HCT116 (cell line): ENCODE data around the gene SCN8A. TPM values are rescaled to one million over a fixed set of nuclear protein-coding genes. Genes with fewer than 3 reads are reported as not detected.

Experiments used
- ATAC-seq: fragments of 200-7000 bp; cut with Tn5 transposase; 2 replicates; pipeline ENCODE4 v1.9.1; 2020; ENCODE audit warnings: mild to moderate bottlenecking, moderate library complexity
- BruUV-seq: library from RNA; stranded (reverse); fragments of 400-500 nt; replicated peaks from 2 replicates; lab custom pipeline; 2021; lab: Mats Ljungman, UMichigan
- CTCF ChIA-PET: fragments of 300-600 bp; sonication (Branson Sonifier 250); formaldehyde crosslinking; loops from one replicate; lab custom pipeline; 2021; ENCODE audit warnings: antibody characterized with exemption; lab: Charles Lee
- POLR2A ChIA-PET: fragments of 300-600, 350-600 bp; sonication (Branson Sonifier 250); formaldehyde crosslinking; loops from one replicate; lab custom pipeline; 2021; ENCODE audit warnings: antibody characterized with exemption; lab: Charles Lee
- RAD21 ChIA-PET, 2 experiments: fragments of 300-600 bp; sonication (Branson Sonifier 250); formaldehyde crosslinking; loops; one replicate each; lab custom pipeline; 2023; ENCODE audit warnings: low total read pairs in 2 of 2; ENCODE audit not compliant: uncharacterized antibody in 2 of 2, unreplicated experiment in 2 of 2, low non-redundant PET in 1 of 2; lab: Charles Lee
- DNase-seq: peaks from one replicate; pipeline ENCODE4 v3.0.0-alpha.2; 2010; ENCODE audit warnings: low read depth, low spot score
- H2AFZ ChIP-seq: fragments of 200-600 bp; shearing (Covaris generic), sonication (generic); 2 replicates; pipeline ENCODE4 v1.6.1; 2017; ENCODE audit warnings: low read depth, mixed run types, mixed read lengths, antibody characterized with exemption, low read length; ENCODE audit not compliant: poor library complexity, severe bottlenecking
- H3K27ac ChIP-seq: 2 replicates; pipeline ENCODE4 v1.5.1; 2012; ENCODE audit warnings: low read depth, low read length
- H3K27me3 ChIP-seq: fragments of 200-600 bp; sonication (generic); 2 replicates; pipeline ENCODE4 v1.6.1; 2016; ENCODE audit warnings: mixed run types, low read length, mixed read lengths; ENCODE audit not compliant: insufficient read depth
- H3K36me3 ChIP-seq, 2 experiments: fragments of 200-500 bp in 1 of 2; fragments of 200-600 bp in 1 of 2; sonication (Bioruptor generic) in 1 of 2; sonication (generic) in 1 of 2; 2 replicates each; pipeline versions ENCODE4 v1.5.1 to v1.6.1; 2014 to 2016; ENCODE audit warnings: low read length in 2 of 2, inconsistent platforms in 1 of 2, mixed read lengths in 1 of 2, mixed run types in 1 of 2; ENCODE audit not compliant: insufficient read depth in 2 of 2, control insufficient read depth in 1 of 2
- H3K4me1 ChIP-seq, 2 experiments: fragments of 200-600 bp in 1 of 2; sonication (generic) in 1 of 2; 2 replicates each; pipeline versions ENCODE4 v1.5.1 to v1.6.1; 2012 to 2017; ENCODE audit warnings: low read length in 2 of 2, inconsistent platforms in 1 of 2, mild to moderate bottlenecking in 1 of 2, mixed read lengths in 1 of 2, mixed run types in 1 of 2, moderate library complexity in 1 of 2; ENCODE audit not compliant: insufficient read depth in 2 of 2, control insufficient read depth in 1 of 2
- H3K4me2 ChIP-seq: fragments of 200-600 bp; sonication (generic); 2 replicates; pipeline ENCODE4 v1.6.1; 2017; ENCODE audit warnings: mixed run types, low read length, mixed read lengths
- H3K4me3 ChIP-seq, 2 experiments: fragments of 200-600 bp in 1 of 2; sonication (generic) in 1 of 2; replicated peaks in 1 of 2; 2 replicates each; pipeline ENCODE4 v1.5.1; 2011 to 2016; ENCODE audit warnings: low read length in 2 of 2, control low read depth in 1 of 2, low read depth in 1 of 2, mild to moderate bottlenecking in 1 of 2, mixed read lengths in 1 of 2, mixed run types in 1 of 2
- H3K79me2 ChIP-seq: fragments of 200-600 bp; sonication (generic); 2 replicates; pipeline ENCODE4 v1.6.1; 2017; ENCODE audit warnings: mild to moderate bottlenecking, mixed run types, low read length, moderate library complexity, mixed read lengths; ENCODE audit not compliant: insufficient read depth
- H3K9ac ChIP-seq: fragments of 200-600 bp; sonication (generic); 2 replicates; pipeline ENCODE4 v1.6.1; 2016; ENCODE audit warnings: low read length, mixed read lengths
- H3K9me2 ChIP-seq: fragments of 200-600 bp; sonication (generic), shearing (Covaris generic); 2 replicates; pipeline ENCODE4 v1.6.1; 2017; ENCODE audit warnings: mixed run types, mild to moderate bottlenecking, moderate library complexity; ENCODE audit not compliant: insufficient read depth
- H3K9me3 ChIP-seq, 2 experiments: fragments of 200-500 bp in 1 of 2; fragments of 200-600 bp in 1 of 2; sonication (Bioruptor generic) in 1 of 2; sonication (generic) in 1 of 2; 2 replicates each; pipeline ENCODE4 v1.6.1; 2014 to 2017; ENCODE audit warnings: low read length in 2 of 2, mixed read lengths in 2 of 2, inconsistent platforms in 1 of 2, low read depth in 1 of 2, mild to moderate bottlenecking in 1 of 2, mixed run types in 1 of 2, moderate library complexity in 1 of 2; ENCODE audit not compliant: control insufficient read depth in 1 of 2, insufficient read depth in 1 of 2
- H4K20me1 ChIP-seq: fragments of 200-600 bp; sonication (generic), shearing (Covaris generic); 2 replicates; pipeline ENCODE4 v1.6.1; 2017; ENCODE audit warnings: mixed run types, mild to moderate bottlenecking, moderate library complexity; ENCODE audit not compliant: insufficient read depth
- CBX3 ChIP-seq: IDR thresholded peaks from 2 replicates; pipeline ENCODE4 v1.6.1; 2012; ENCODE audit warnings: low read depth
- CTCF ChIP-seq, 3 experiments: fragments of 200-600 bp in 1 of 3; sonication (generic) in 1 of 3; IDR thresholded peaks in 2 of 3; conservative IDR thresholded peaks in 1 of 3; 2 replicates each; pipeline ENCODE4 v1.5.1; 2012 to 2017; ENCODE audit warnings: low read depth in 2 of 3, low read length in 2 of 3, antibody characterized with exemption in 1 of 3, borderline replicate concordance in 1 of 3, control low read depth in 1 of 3, mild to moderate bottlenecking in 1 of 3, mixed read lengths in 1 of 3, mixed run types in 1 of 3, moderate library complexity in 1 of 3; ENCODE audit not compliant: insufficient read depth in 1 of 3
- EGR1 ChIP-seq: IDR thresholded peaks from 2 replicates; pipeline ENCODE4 v1.6.1; 2012; ENCODE audit warnings: low read depth
- EZH2phosphoT487 ChIP-seq: fragments of 200-600 bp; IDR thresholded peaks from 2 replicates; pipeline ENCODE4 v1.6.1; 2018; ENCODE audit warnings: antibody characterized with exemption, borderline replicate concordance
- FOSL1 ChIP-seq: IDR thresholded peaks from 2 replicates; pipeline ENCODE4 v1.6.1; 2012; ENCODE audit warnings: low read depth
- JUND ChIP-seq: IDR thresholded peaks from 2 replicates; pipeline ENCODE4 v1.6.1; 2012
- POLR2A ChIP-seq: IDR thresholded peaks from 2 replicates; pipeline ENCODE4 v1.7.0; 2011; ENCODE audit warnings: borderline replicate concordance; ENCODE audit not compliant: insufficient read depth, insufficient read length; ENCODE audit errors: extremely low read depth
- POLR2AphosphoS5 ChIP-seq: IDR thresholded peaks from 2 replicates; pipeline ENCODE4 v1.6.1; 2011; ENCODE audit warnings: mild to moderate bottlenecking, low read depth, low read length, moderate library complexity
- RAD21 ChIP-seq: IDR thresholded peaks from 2 replicates; pipeline ENCODE4 v1.6.1; 2012; ENCODE audit warnings: low read depth, mild to moderate bottlenecking
- SIN3A ChIP-seq: IDR thresholded peaks from 2 replicates; pipeline ENCODE4 v1.6.1; 2012; ENCODE audit warnings: low read depth
- SP1 ChIP-seq: IDR thresholded peaks from 2 replicates; pipeline ENCODE4 v1.6.1; 2012; ENCODE audit warnings: low read depth
- TCF7L2 ChIP-seq: IDR thresholded peaks from 2 replicates; pipeline ENCODE4 v1.7.0; 2011; ENCODE audit warnings: borderline replicate concordance, inconsistent platforms; ENCODE audit not compliant: insufficient read depth, insufficient read length; ENCODE audit errors: extremely low read depth
- YY1 ChIP-seq: IDR thresholded peaks from 2 replicates; pipeline ENCODE4 v1.6.1; 2011; ENCODE audit warnings: low read length, low read depth, moderate library complexity, mild to moderate bottlenecking; ENCODE audit not compliant: insufficient replicate concordance; ENCODE audit errors: extremely low read depth
- ZNF274 ChIP-seq: fragments of 200-500 bp; sonication (Bioruptor generic); IDR thresholded peaks from 2 replicates; pipeline ENCODE4 v1.6.1; 2014; ENCODE audit warnings: mild to moderate bottlenecking, low read depth, low read length, inconsistent platforms
- intact Hi-C: fragments of 100-400 bp; cut with micrococcal nuclease; formaldehyde crosslinking; loops from 2 replicates; pipeline ENCODE4 v1.10.0; 2022
- total RNA-seq: library from RNA; stranded (reverse); gene quantifications from one replicate; pipeline ENCODE4 v1.2.1, GENCODE V29; 2021; ENCODE audit not compliant: unreplicated experiment
- TF ChIP-seq, protein P1 (sequence below): IDR thresholded peaks from 2 replicates; pipeline ENCODE4 v1.6.1; 2012
- TF ChIP-seq, protein P2 (sequence below): IDR thresholded peaks from 2 replicates; pipeline ENCODE4 v1.6.1; 2012; ENCODE audit warnings: low read depth

Gene SCN8A
- total RNA-seq, 1 experiment from 2014 or later = 7.1 TPM

DNA sequence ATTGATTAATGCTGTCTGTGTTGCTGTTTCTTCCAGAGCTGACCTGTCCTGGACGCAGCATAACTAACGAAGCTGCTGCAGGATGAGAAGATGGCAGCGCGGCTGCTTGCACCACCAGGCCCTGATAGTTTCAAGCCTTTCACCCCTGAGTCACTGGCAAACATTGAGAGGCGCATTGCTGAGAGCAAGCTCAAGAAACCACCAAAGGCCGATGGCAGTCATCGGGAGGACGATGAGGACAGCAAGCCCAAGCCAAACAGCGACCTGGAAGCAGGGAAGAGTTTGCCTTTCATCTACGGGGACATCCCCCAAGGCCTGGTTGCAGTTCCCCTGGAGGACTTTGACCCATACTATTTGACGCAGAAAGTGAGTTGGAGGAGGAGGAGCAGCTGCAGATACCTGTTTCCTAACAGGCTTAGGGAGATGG is 71.7 kb downstream of the SCN8A start:
- Histone ChIP-seq H3K4me1 (no peaks in the 10 kb centered on the region), H3K9me3 (no peaks in the 10 kb centered on the region), H3K27me3 (no peaks in the 10 kb centered on the region), H2AFZ (no peak overlapping the region), H3K27ac (no peak overlapping the region), H3K36me3 (no peaks in the 10 kb centered on the region; a peak in 1 of 4 replicates), H3K79me2 (no peaks in the 10 kb centered on the region), H3K9ac (no peak overlapping the region), H3K4me2 (no peak overlapping the region), H3K9me2 (no peaks in the 10 kb centered on the region), H3K4me3 (no peak overlapping the region), H4K20me1 (no peaks in the 10 kb centered on the region)
- intact Hi-C loops = no loop called here
- no TSS peak for BruUV-seq
- DNase-seq = no peak
- POLR2A ChIA-PET = no interaction called here
- CTCF ChIA-PET = interaction anchor here (1.5 kb wide), 1 partner anchor 24 kb away, joined by 3 read pairs; no protein-coding TSS in a partner anchor
- TF ChIP-seq CBX3 (no peak), SP1 (no peak), TCF7L2 (no peak), POLR2AphosphoS5 (no peak)
- TF ChIP-seq, protein P1, sequence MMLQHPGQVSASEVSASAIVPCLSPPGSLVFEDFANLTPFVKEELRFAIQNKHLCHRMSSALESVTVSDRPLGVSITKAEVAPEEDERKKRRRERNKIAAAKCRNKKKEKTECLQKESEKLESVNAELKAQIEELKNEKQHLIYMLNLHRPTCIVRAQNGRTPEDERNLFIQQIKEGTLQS = no peak
- ATAC-seq = no peak
- RAD21 ChIA-PET = no interaction called here

DNA sequence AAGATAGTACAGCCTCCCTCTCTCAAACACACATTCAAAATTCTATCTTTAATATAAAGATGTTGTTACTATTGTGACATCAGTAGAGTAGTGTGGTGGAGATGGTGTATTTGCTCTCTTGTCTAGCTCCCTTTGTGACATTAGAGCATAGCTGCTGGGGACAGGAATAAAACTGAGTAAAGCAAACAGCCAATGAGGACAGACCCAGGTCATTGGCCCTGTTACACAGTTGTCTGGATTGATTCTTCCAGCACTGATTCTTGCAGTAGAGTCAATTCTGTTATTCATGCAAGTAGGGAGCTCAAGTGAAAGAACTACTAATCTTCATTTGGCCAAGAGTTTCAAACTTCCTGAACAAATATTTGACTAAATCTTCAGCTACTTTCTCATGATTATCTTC is 72.4 kb downstream of the SCN8A start:
- DNase-seq = no peak
- no peak overlapping the region for H3K4me2 ChIP-seq
- H3K4me1 ChIP-seq = no peaks in the 10 kb centered on the region
- no peaks in the 10 kb centered on the region for H3K9me2 ChIP-seq
- H3K9ac ChIP-seq = no peak overlapping the region
- H3K79me2 ChIP-seq = no peaks in the 10 kb centered on the region
- H2AFZ ChIP-seq = no peak overlapping the region
- CTCF ChIA-PET = interaction anchor here (1.5 kb wide), 1 partner anchor 23 kb away, joined by 3 read pairs; no protein-coding TSS in a partner anchor
- no peak overlapping the region for H3K27ac ChIP-seq
- POLR2A ChIA-PET = no interaction called here
- intact Hi-C loops = no loop called here
- no peaks in the 10 kb centered on the region for H4K20me1 ChIP-seq
- ATAC-seq = no peak
- no peaks in the 10 kb centered on the region; a peak in 1 of 4 replicates for H3K36me3 ChIP-seq
- H3K4me3 ChIP-seq = no peak overlapping the region
- H3K27me3 ChIP-seq = no peaks in the 10 kb centered on the region
- RAD21 ChIA-PET = no interaction called here
- no peaks in the 10 kb centered on the region for H3K9me3 ChIP-seq
- BruUV-seq = no TSS peak
- no peak for TF ChIP-seq SP1
- TF ChIP-seq RAD21 = no peak
- TF ChIP-seq TCF7L2 = no peak
- TF ChIP-seq JUND = no peak
- no peak for TF ChIP-seq CTCF (IDR thresholded peaks at IDR 0.05 in 2 of 3, conservative IDR thresholded peaks at IDR 0.05 in 1 of 3; ENCODE audit: borderline replicate concordance in 1 of 3, insufficient read depth in 1 of 3, low read depth in 2 of 3, low read length in 2 of 3)
- TF ChIP-seq EZH2phosphoT487 = no peak
- TF ChIP-seq, protein P2, sequence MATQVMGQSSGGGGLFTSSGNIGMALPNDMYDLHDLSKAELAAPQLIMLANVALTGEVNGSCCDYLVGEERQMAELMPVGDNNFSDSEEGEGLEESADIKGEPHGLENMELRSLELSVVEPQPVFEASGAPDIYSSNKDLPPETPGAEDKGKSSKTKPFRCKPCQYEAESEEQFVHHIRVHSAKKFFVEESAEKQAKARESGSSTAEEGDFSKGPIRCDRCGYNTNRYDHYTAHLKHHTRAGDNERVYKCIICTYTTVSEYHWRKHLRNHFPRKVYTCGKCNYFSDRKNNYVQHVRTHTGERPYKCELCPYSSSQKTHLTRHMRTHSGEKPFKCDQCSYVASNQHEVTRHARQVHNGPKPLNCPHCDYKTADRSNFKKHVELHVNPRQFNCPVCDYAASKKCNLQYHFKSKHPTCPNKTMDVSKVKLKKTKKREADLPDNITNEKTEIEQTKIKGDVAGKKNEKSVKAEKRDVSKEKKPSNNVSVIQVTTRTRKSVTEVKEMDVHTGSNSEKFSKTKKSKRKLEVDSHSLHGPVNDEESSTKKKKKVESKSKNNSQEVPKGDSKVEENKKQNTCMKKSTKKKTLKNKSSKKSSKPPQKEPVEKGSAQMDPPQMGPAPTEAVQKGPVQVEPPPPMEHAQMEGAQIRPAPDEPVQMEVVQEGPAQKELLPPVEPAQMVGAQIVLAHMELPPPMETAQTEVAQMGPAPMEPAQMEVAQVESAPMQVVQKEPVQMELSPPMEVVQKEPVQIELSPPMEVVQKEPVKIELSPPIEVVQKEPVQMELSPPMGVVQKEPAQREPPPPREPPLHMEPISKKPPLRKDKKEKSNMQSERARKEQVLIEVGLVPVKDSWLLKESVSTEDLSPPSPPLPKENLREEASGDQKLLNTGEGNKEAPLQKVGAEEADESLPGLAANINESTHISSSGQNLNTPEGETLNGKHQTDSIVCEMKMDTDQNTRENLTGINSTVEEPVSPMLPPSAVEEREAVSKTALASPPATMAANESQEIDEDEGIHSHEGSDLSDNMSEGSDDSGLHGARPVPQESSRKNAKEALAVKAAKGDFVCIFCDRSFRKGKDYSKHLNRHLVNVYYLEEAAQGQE = no peak
- no peak for TF ChIP-seq POLR2A
- no peak for TF ChIP-seq SIN3A
- no peak for TF ChIP-seq YY1
- no peak for TF ChIP-seq EGR1
- no peak for TF ChIP-seq CBX3
- TF ChIP-seq FOSL1 = no peak
- no peak for TF ChIP-seq ZNF274
